Measurements from ENCODE around the gene GRIK5.
A peak's percentile ranks its signal among the peaks of the same experiment; 100 is the strongest.

Gene GRIK5

GRCh38 chr19:42074513-42075363 lies 4.7 kb upstream of the GRIK5 start:
- Histone ChIP-seq H3K23ac (ENCODE audit: low read length in 2 of 2) (no peak overlapping the region), H3K14ac (ENCODE audit: low read length in 2 of 2) (no peak overlapping the region), H4K8ac (ENCODE audit: low read length) (peak overlapping the region; percentile 94), H3K4me2 (ENCODE audit: low read length, poor library complexity, severe bottlenecking) (peak overlapping the region; percentile 51), H3K4me3 (ENCODE audit: insufficient read depth in 1 of 2, low read depth in 1 of 2, low read length in 2 of 2) (peak overlapping the region in 1 of 2 experiments; percentile 82), H2AFZ (ENCODE audit: low read depth, low read length) (no peak overlapping the region), H2BK12ac (ENCODE audit: low read length in 2 of 2) (peak overlapping the region in 1 of 2 experiments; percentile 78), H3K9me3 (ENCODE audit: control insufficient read depth, low read length) (no peaks in the 10 kb centered on the region), H3K9ac (ENCODE audit: low read length) (peak overlapping the region; percentile 96), H3K27me3 (ENCODE audit: control insufficient read depth in 1 of 2, insufficient read depth in 1 of 2, low read length in 2 of 2) (peaks cover 11 to 13% of the 10 kb centered on the region in 2 experiments), H3K4me1 (ENCODE audit: control insufficient read depth, insufficient read depth, low read depth, low read length) (peaks cover 27% of the 10 kb centered on the region), H3K79me1 (replicated peaks; ENCODE audit: low read length, poor library complexity, severe bottlenecking) (peaks cover 7% of the 10 kb centered on the region), H3K36me3 (ENCODE audit: control insufficient read depth in 1 of 2, insufficient read depth in 2 of 2, low read depth in 1 of 2, low read length in 2 of 2) (peaks cover 14% of the 10 kb centered on the region in 2 experiments), H2BK15ac (ENCODE audit: low read depth, poor library complexity, severe bottlenecking) (no peak overlapping the region), H2AK5ac (ENCODE audit: low read length, severe bottlenecking) (peak overlapping the region; percentile 69), H3K4ac (ENCODE audit: low read depth in 1 of 2, low read length in 2 of 2) (peak overlapping the region; percentile 86 to 97), H2BK5ac (ENCODE audit: low read depth, low read length, poor library complexity, severe bottlenecking) (no peak overlapping the region), H4K91ac (ENCODE audit: low read length) (peak overlapping the region; percentile 70), H3K18ac (ENCODE audit: low read depth in 1 of 2, low read length in 2 of 2) (peak overlapping the region; percentile 78 to 96), H3K27ac (ENCODE audit: low read length, poor library complexity, severe bottlenecking) (no peak overlapping the region), H2BK120ac (ENCODE audit: low read depth, low read length) (no peak overlapping the region)
- WGBS = 89% methylated on average over 27 of the region's 27 CpGs
- DNase-seq = no peak

GRCh38 chr19:42071247-42071646 lies 1.2 kb upstream of the GRIK5 start:
- Histone ChIP-seq H2BK120ac (ENCODE audit: low read depth, low read length) (no peak overlapping the region), H2AFZ (ENCODE audit: low read depth, low read length) (no peak overlapping the region), H2AK5ac (ENCODE audit: low read length, severe bottlenecking) (no peak overlapping the region), H3K4ac (ENCODE audit: low read depth in 1 of 2, low read length in 2 of 2) (no peak overlapping the region), H3K4me3 (ENCODE audit: insufficient read depth in 1 of 2, low read depth in 1 of 2, low read length in 2 of 2) (no peak overlapping the region), H3K18ac (ENCODE audit: low read depth in 1 of 2, low read length in 2 of 2) (no peak overlapping the region), H2BK12ac (ENCODE audit: low read length in 2 of 2) (no peak overlapping the region), H3K27me3 (ENCODE audit: control insufficient read depth in 1 of 2, insufficient read depth in 1 of 2, low read length in 2 of 2) (peaks cover 44 to 46% of the 10 kb centered on the region in 2 experiments), H3K4me1 (ENCODE audit: control insufficient read depth, insufficient read depth, low read depth, low read length) (peaks cover 10% of the 10 kb centered on the region), H4K91ac (ENCODE audit: low read length) (no peak overlapping the region), H3K23ac (ENCODE audit: low read length in 2 of 2) (no peak overlapping the region), H4K8ac (ENCODE audit: low read length) (no peak overlapping the region), H3K27ac (ENCODE audit: low read length, poor library complexity, severe bottlenecking) (no peak overlapping the region), H2BK5ac (ENCODE audit: low read depth, low read length, poor library complexity, severe bottlenecking) (no peak overlapping the region), H2BK15ac (ENCODE audit: low read depth, poor library complexity, severe bottlenecking) (no peak overlapping the region), H3K4me2 (ENCODE audit: low read length, poor library complexity, severe bottlenecking) (no peak overlapping the region), H3K14ac (ENCODE audit: low read length in 2 of 2) (no peak overlapping the region), H3K9me3 (ENCODE audit: control insufficient read depth, low read length) (no peaks in the 10 kb centered on the region), H3K36me3 (ENCODE audit: control insufficient read depth in 1 of 2, insufficient read depth in 2 of 2, low read depth in 1 of 2, low read length in 2 of 2) (no peaks in the 10 kb centered on the region), H3K9ac (ENCODE audit: low read length) (no peak overlapping the region), H3K79me1 (replicated peaks; ENCODE audit: low read length, poor library complexity, severe bottlenecking) (no peaks in the 10 kb centered on the region)
- no peak for DNase-seq
- 88% methylated on average over 12 of the region's 12 CpGs for WGBS

- Histone ChIP-seq H2BK120ac (ENCODE audit: low read depth, low read length) (no peak overlapping the region), H2BK15ac (ENCODE audit: low read depth, poor library complexity, severe bottlenecking) (no peak overlapping the region), H3K36me3 (ENCODE audit: control insufficient read depth in 1 of 2, insufficient read depth in 2 of 2, low read depth in 1 of 2, low read length in 2 of 2) (no peaks in the 10 kb centered on the region), H3K18ac (ENCODE audit: low read depth in 1 of 2, low read length in 2 of 2) (no peak overlapping the region), H2AK5ac (ENCODE audit: low read length, severe bottlenecking) (no peak overlapping the region), H3K4me2 (ENCODE audit: low read length, poor library complexity, severe bottlenecking) (no peak overlapping the region), H2AFZ (ENCODE audit: low read depth, low read length) (no peak overlapping the region), H3K9ac (ENCODE audit: low read length) (no peak overlapping the region), H2BK5ac (ENCODE audit: low read depth, low read length, poor library complexity, severe bottlenecking) (no peak overlapping the region), H3K27ac (ENCODE audit: low read length, poor library complexity, severe bottlenecking) (no peak overlapping the region), H3K14ac (ENCODE audit: low read length in 2 of 2) (no peak overlapping the region), H3K9me3 (ENCODE audit: control insufficient read depth, low read length) (no peaks in the 10 kb centered on the region), H4K8ac (ENCODE audit: low read length) (no peak overlapping the region), H3K4ac (ENCODE audit: low read depth in 1 of 2, low read length in 2 of 2) (no peak overlapping the region), H3K27me3 (ENCODE audit: control insufficient read depth in 1 of 2, insufficient read depth in 1 of 2, low read length in 2 of 2) (peaks cover 66 to 69% of the 10 kb centered on the region in 2 experiments), H3K79me1 (replicated peaks; ENCODE audit: low read length, poor library complexity, severe bottlenecking) (no peaks in the 10 kb centered on the region), H2BK12ac (ENCODE audit: low read length in 2 of 2) (no peak overlapping the region), H3K4me1 (ENCODE audit: control insufficient read depth, insufficient read depth, low read depth, low read length) (peaks cover 5% of the 10 kb centered on the region), H4K91ac (ENCODE audit: low read length) (no peak overlapping the region), H3K23ac (ENCODE audit: low read length in 2 of 2) (no peak overlapping the region), H3K4me3 (ENCODE audit: insufficient read depth in 1 of 2, low read depth in 1 of 2, low read length in 2 of 2) (no peak overlapping the region)
- no peak for DNase-seq
- WGBS = 14% methylated on average over 25 of the region's 29 CpGs
Observed at GRCh38 chr19:42068756-42069571, 1.0 kb downstream of the GRIK5 start.

- Histone ChIP-seq H3K4me2 (ENCODE audit: low read length, poor library complexity, severe bottlenecking) (no peak overlapping the region), H2BK5ac (ENCODE audit: low read depth, low read length, poor library complexity, severe bottlenecking) (no peak overlapping the region), H2AFZ (ENCODE audit: low read depth, low read length) (no peak overlapping the region), H3K27ac (ENCODE audit: low read length, poor library complexity, severe bottlenecking) (no peak overlapping the region), H3K14ac (ENCODE audit: low read length in 2 of 2) (no peak overlapping the region), H3K4me1 (ENCODE audit: control insufficient read depth, insufficient read depth, low read depth, low read length) (peaks cover 5% of the 10 kb centered on the region), H2BK12ac (ENCODE audit: low read length in 2 of 2) (no peak overlapping the region), H3K23ac (ENCODE audit: low read length in 2 of 2) (peak overlapping the region in 1 of 2 experiments; percentile 15), H3K9me3 (ENCODE audit: control insufficient read depth, low read length) (no peaks in the 10 kb centered on the region), H3K79me1 (replicated peaks; ENCODE audit: low read length, poor library complexity, severe bottlenecking) (no peaks in the 10 kb centered on the region), H3K9ac (ENCODE audit: low read length) (no peak overlapping the region), H2BK15ac (ENCODE audit: low read depth, poor library complexity, severe bottlenecking) (no peak overlapping the region), H3K4ac (ENCODE audit: low read depth in 1 of 2, low read length in 2 of 2) (no peak overlapping the region), H2AK5ac (ENCODE audit: low read length, severe bottlenecking) (no peak overlapping the region), H3K27me3 (ENCODE audit: control insufficient read depth in 1 of 2, insufficient read depth in 1 of 2, low read length in 2 of 2) (peaks cover 70 to 72% of the 10 kb centered on the region in 2 experiments), H4K91ac (ENCODE audit: low read length) (no peak overlapping the region), H3K4me3 (ENCODE audit: insufficient read depth in 1 of 2, low read depth in 1 of 2, low read length in 2 of 2) (no peak overlapping the region), H4K8ac (ENCODE audit: low read length) (no peak overlapping the region), H3K18ac (ENCODE audit: low read depth in 1 of 2, low read length in 2 of 2) (no peak overlapping the region), H3K36me3 (ENCODE audit: control insufficient read depth in 1 of 2, insufficient read depth in 2 of 2, low read depth in 1 of 2, low read length in 2 of 2) (no peaks in the 10 kb centered on the region), H2BK120ac (ENCODE audit: low read depth, low read length) (no peak overlapping the region)
- no peak for DNase-seq
- WGBS = 49% methylated on average over 8 of the region's 8 CpGs
Observed at GRCh38 chr19:42068361-42068755, 1.6 kb downstream of the GRIK5 start.

Measured in mesenchymal stem cell (in vitro differentiated cells and primary cell).